CD4-positive, alpha-beta T cell treated with Interleukin-21 for 1 hour (primary cell): ENCODE results near the gene RRP36.
"Not testable (repeated sequence)": the region's sequence is repeated elsewhere in the genome, so short reads cannot be mapped to it uniquely, and the experiment has no call there.

Source experiments
- DNase-seq: peaks from one replicate; pipeline ENCODE4 v3.0.0-alpha.2; 2020

The RRP36 gene, protein sequence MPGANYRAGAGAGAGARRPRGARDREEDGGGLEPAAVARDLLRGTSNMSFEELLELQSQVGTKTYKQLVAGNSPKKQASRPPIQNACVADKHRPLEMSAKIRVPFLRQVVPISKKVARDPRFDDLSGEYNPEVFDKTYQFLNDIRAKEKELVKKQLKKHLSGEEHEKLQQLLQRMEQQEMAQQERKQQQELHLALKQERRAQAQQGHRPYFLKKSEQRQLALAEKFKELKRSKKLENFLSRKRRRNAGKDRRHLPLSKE

DNA sequence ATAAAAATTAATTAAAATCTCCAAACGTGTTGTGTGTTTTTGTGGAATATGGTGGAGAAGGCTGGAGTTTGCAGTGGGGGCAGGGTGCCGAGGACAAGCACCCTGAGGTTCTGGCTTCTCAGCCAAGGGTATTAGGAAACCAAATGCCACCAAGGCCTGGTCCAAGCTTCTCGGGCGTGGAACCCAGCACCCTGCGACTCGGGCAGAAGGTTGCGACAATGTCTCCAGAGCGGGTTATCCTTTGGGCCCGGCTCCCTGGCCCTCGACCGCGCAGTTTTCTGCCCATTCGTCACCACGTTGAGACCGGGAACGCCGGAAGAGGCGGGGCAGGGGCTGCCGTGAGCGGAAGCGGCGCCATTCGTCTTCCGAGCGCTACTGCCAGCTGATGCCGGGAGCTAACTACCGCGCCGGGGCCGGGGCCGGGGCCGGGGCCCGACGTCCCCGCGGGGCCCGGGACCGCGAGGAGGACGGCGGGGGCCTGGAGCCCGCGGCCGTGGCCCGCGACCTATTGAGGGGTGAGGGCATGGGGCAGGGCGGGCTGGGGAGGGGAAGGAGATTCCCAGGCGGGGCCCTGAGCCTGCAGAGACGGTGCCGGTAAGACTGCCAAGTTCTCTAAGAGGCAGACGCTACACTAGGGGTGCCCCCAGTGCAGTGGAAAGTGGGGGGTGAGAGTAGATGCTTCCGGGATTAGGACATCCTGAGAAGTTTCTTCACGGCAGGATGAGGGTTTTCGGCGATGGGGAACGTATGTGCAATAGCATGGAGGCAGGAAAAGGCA lies at the start of gene RRP36:
TSS of gene RRP36 (plus strand) at position 354 of the 778 bp plus-strand sequence. CDS start at position 386, 32 bp downstream.
- peak; percentile 70 for DNase-seq

DNA sequence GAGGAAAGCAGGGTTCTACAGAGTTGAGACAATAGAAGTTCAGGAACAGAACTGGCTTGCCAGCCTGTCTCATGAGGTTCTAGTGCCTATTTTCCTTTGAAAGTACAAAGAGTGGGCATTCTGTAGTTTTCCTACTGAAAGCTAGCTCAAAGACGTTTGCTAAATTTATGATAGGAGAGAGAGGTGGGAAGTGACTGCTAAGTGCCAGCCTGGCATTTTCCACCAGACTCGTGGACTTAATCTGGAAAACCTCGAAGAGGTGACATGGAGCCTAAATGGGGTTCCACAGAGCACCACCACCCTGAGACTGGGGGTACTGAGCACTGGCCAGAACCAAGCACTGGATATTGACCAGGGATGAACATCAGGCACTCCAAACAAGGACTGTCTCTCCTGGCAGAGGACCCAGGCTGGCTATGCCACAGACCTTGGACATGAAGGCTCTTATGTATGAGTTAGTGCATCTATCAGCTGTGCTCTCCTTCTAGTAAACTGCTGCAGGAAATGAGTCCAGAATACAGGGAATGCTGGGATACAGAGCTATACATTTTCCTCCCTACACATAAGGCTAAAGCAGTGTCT lies 49.6 kb upstream of the RRP36 start:
- DNase-seq: no peak

DNA sequence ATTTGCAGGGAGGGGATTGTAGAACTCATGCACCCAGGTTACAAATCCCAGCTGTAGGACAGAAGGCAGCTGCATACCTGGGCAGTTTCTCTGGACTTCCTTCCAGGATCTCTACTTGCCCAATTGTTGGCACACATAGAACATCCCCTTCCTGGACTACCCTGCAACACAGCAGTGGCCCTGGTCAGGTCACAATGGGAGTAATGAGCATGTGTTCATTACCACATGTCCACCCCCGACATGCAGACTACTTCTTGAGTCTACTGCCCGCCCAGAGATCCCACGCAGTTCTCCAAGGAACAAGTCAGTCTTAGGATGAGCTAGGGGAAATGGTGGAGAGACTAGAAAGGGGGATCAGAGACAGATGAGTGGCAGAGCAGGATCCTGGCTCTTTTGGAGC lies 47.5 kb upstream of the RRP36 start:
- no peak for DNase-seq

DNA sequence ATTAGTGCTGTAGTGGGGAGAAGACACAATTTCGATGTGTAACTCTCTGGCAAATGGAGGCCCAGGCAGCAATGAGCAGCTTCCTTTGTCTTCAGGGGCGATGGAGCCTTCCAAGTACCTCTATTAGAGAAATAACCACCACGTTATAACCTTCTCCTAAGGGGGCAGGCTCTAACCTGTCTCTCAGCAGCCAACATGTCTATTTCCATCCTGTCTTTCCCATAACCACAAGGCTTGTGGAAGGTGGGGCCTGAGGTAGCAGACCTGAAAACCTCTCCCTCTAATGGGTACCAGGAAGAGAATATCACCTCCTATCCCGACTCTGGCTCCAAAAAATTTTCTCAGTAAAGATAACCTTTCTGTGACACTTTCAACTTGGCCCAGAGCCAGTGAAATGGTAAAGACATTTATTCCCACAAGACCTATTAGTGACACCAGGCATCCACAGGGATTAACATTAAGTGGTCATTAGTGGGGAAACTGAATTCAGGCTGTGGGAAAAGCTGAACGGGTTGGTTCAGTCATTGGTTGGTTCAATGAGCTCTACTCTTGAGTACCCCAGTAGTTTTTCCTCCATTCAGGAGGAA lies 46.4 kb upstream of the RRP36 start:
- no peak for DNase-seq

DNA sequence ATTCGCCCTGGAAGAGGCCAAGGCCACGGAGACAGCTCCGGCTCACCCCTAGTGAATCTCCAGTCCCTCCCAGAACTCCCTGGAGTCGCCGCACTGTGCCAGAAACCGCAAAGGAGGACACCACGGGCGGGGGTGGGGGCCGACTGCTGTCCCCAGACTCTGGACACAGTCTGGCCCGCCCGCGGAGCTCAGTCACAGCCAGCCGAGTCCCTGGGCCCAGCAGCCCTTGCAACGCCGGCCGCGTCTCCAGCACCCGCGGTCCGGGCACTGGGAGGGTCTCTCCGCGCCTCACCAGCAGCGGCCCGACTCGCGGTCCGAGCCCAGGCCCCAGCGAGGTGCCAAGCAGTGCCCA lies 43.0 kb upstream of the RRP36 start:
- DNase-seq: peak; percentile 10

DNA sequence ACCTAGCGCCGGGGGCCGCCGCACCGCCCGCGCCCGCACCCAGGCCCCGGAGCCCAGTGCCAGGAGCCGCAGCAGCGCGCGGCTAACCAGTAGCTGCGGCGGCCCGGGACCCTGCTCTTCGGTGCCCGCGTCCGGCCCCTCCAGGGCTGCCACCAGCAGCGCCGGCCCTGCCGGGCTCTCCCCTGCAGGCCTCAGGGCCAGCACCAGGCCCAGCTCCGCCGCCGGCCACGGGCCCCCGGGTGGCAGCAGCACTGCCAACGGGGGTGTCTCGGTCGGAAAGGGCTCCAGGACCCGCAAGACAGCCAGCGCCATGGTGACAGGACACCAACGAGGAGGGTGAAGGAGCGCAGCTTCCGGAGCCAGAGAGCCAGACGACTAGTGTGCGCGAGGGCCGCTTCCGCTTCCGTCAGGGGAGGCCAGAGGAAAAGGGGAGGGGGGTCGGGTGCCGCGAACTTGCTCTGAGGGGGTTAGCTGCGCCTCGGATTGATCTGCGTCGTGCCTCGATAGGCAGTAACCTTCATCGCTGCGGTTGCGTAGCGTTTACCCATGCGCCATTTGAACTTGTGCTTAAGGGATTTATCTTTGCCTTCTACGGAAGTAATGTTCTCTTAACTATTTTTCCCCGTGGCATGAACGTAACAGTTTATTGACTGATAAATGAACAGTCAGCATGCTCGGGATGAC lies 42.4 kb upstream of the RRP36 start, which contains the start of gene PEX6:
TSS of gene PEX6 (minus strand) at position 343 of the 684 bp plus-strand sequence. CDS start at position 312, 31 bp downstream.
- DNase-seq: peak; percentile 94

DNA sequence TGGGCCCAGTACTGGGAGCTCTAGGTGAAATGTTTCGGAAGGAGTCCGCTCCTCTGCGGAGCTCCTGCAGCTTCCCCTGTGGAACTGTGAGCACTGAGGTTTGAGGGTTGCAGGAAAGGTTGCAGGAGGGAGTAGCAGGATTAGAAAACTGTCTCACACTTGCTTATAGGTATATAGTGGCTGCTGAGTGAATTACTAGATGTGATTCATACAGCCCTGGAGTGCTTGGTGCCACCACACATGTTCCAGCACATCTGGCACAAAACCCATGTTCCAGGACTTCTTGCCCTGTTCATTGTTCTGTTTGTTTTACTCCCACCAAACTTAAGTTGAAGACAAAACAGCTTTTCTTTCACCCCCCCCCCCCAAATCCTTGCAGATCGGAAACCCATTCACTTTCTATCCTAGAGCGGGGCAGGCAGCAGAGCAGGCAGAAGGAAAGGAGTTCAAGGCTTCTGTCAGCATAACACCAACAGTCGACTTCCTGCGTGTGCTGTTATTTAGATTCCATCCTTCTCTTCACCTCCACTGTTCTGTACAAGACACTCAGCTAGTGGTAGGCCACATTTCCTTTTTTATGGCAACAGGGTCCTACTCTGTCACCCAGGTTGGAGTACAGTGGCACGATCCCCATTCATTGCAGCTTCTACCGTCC lies 41.8 kb upstream of the RRP36 start:
- DNase-seq: peak; percentile 8

DNA sequence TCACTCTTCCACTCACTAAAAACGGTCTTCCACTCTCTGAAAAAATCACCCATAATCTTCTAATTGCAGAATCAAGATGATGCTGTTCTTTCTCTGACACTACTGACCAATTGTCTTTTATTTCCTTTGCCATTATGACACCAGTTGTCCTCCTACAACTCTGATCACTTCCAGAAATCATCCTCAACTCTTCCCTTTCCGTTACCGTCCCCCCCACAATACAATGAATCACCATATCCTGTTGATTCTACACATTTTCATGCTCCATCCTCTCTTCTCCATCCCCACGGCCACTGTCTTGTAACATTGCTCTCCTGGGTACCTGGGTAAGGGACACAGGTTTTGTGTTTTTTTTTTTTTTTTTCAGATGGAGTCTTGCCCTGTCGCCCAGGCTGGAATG lies 39.6 kb upstream of the RRP36 start:
- no peak for DNase-seq

DNA sequence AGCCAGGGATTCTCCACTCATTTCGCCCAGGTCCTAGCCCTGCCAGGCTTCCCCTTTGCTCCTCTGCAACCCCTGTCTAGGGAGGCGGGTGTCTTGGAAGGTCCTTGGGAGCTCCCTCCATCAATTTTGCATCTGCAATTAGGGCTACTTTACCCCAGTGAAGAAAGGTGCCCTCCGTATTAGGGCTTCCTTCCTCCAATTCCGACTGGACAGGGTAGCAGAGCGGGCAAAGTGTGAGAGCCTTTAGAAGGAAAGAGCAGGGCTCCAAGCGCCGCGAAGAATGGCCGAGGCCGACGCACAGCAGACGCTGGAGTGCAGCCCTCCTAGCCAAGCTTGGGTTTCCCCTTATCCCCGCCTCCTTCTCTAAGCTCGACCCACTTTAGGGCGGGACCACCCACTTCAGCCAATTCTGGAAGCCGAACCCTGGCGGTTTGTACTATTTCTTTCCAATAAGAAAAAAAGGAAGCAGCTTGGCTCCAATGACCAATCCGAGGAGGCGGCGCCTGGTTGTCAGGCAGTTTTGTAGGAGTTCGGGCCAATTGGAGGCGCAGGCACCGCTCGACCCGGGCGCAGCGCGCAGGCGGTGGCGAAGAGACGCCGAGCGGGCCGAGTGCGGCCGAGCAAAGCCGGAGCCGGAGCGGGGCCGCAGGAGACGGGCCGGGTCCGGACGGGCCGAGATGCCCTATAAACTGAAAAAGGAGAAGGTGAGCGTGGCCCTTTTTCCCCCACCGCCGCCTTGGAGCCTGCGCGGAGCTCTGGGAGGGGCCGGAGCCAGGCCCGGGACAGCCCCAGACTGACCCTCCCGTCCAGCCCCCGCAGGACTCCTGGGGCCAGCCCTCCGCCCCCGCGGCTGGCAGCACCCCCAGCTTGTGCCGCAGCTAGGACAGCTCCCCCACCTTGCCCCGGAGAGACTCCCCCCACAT lies 37.2 kb upstream of the RRP36 start, which contains the start of gene PPP2R5D:
TSS of gene PPP2R5D (plus strand) at position 570 of the 923 bp plus-strand sequence. CDS start at position 678, 108 bp downstream.
- DNase-seq: peak; percentile 99

DNA sequence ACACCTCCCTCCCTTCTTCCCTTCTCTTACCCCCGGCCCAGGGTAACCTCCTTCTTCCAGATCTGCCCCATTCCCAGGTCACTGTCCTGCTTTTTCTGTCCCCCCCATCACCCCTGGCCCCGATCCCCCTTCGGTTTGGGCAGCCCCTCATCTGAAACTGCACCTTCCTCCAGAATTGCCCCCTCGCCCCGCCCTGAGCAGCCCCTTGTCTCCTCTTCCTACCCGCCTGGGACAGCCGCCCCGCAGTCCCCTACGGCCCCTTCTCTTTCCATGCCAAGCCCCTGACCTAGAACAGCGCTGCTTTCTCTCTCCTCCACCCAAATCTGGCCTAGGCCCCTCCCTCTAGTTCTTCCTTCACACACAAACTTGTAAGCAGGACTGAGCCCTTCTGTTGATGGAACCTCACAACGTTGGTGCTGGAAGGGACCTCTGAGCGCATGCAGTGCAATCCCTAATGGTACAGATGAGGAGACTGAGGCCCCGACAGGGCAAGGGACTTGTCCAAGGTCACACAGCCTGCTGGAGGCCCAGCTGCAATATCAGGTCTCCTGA lies 36.4 kb upstream of the RRP36 start:
- peak; percentile 19 for DNase-seq

DNA sequence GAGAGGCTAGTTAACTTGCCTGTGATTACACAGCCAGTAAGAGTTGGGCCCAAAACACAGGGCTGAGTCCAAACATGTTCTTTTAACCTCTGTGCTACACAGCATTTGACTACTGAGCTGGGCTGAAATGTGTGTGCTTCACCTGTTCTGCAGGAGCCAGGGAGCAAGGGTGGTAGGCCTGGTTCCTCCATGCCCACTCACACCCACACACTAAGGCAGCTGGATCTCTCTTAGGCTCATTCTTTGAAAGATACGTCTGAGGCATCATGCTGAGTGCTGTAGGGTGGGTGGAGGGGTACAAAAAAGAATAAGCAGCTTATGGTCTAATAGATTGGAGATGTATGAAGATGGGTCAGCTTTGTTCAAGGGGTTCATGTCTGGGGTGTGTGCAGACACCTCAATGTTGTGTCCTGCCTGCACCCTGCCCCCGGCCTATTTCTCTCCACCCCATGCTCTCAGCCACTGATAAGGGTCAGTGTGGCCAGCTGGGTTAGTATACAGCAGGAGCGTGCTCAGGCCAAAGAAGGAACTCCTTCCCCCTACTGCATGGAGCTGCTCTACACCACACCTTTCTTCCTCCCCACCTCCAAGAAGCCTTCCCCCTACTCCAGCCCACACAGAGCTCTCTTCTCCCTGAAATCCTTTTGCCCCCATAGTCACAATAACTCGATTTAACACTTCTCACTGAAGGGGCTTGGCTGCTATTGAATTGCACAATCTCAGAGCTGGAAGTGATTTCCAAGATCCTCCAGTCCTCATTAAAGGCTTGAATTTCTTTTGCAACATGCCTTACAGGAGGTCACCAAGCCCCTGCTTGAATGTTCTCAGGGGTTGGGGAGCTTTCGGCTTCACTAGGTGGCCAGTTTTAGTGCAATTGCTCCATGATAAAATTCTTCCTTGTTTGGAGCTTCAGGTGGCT lies 33.6 kb upstream of the RRP36 start:
- no peak for DNase-seq

DNA sequence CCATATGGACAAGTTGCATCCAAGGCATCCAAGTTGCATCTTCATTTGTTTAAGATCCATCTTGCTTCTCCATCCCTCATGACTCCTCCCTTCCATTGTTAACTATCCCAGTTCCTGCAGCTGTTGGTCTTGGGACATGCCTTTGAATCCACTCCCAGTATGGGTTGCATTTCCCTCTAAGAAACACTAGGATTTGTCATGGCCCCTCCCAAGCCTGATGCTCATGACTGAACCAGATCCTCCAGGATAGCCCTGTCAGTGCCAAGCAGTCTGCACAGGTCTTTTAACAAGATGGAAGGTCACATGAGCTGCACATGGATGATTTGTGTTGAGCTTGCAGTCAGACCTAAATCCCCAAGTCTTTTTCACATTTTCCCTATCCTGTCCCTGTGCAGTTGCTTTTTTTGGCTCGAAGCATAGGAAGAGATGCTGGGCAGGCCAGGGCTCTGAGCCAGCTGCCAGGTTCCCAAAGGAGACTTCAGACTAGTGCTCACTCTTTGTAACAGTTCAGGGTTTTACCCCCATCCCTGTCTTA lies 32.9 kb upstream of the RRP36 start:
- no peak for DNase-seq

DNA sequence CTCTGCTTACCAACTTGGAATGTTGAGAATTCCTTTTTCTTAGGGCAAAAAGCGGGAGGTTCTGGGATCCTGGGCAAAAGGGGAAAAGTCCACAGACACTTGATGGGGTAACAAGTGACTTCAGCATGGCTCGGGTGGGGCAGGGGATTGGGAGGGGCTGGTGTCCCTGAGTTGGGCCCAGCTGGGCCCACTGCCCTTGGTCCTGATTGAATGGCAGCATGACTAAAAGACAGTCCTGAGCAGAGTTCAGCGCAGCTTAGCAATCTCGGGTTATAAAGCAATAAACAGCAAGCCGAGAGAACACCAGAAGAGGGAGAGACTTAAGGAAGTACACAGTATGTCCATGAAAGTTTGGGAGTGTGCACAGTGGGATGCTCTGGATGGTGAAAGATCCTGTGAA lies 31.5 kb upstream of the RRP36 start:
- DNase-seq: no peak

DNA sequence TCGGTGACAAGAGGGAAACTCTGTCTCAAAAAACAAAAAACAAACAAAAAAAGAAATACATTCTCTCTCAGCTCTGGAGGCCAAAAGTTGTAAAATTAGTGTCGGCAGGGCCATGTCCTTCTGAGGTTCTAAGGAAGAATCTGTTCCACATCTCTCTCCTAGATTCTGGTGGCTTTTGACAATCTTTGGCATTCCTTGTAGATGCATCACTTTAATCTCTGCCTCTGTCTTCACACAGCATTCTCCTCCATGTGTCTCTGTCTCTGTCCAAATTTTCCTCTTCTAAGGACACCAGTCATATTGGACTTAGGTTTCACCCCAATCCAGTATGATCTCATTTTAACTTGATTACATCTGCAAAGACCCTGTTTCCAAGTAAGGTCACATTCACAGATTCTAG lies 28.0 kb upstream of the RRP36 start:
- DNase-seq: no peak

DNA sequence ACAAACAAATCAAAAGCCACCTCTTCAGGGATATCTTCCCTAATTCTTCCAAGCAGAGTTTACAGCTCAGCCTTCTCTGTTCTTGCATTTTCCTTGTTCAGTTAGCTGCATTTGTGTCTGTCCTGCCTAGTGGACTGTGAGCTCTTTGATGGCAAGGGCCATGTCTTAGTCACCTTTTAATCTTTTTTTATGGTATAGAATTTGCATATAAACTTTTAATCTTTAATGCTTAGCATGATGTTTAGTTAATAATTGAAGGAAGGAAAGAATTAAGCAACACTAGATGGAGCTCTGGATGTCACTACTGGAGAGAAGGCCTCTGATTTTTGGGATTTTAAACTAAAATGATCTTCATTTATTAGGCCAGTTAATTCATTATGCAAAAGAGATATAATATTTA lies 24.9 kb upstream of the RRP36 start:
- no peak for DNase-seq

DNA sequence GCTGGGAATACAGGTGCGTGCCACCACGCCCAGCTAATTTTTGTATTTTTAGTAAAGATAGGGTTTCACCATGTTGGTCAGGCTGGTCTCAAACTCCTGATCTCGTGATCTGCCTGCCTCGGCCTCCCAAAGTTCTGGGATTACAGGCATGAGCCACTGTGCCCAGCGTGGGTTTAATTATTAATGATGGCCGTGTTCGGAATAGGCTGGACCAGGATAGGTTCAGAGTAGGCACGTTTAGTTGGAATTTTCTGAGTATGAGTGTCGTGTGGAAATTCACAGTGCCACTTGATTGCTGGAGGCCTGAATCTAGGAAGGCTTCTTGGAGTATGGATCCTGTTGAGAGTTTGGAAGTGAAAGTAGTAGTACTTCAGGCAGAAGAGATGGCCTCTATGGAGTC lies 23.2 kb upstream of the RRP36 start:
- not testable (repeated sequence) for DNase-seq

DNA sequence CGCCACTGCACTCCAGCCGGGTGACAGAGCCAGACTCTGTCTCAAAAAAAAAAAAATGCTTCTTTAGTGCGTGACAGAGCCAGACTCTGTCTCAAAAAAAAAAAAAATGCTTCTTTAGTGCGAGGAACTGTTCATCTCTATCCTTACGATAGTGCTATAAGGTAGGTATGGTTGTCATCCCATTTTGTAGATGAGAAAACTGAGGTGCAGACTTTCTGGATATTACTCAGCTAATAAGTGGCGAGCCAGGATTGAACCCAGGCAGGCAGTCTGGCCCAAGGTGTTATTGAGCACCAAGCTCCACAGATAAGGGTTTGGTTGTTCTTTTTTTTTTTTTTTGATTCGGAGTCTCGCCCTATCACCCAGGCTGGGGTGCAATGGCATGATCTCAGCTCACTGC lies 19.6 kb upstream of the RRP36 start:
- no peak for DNase-seq

DNA sequence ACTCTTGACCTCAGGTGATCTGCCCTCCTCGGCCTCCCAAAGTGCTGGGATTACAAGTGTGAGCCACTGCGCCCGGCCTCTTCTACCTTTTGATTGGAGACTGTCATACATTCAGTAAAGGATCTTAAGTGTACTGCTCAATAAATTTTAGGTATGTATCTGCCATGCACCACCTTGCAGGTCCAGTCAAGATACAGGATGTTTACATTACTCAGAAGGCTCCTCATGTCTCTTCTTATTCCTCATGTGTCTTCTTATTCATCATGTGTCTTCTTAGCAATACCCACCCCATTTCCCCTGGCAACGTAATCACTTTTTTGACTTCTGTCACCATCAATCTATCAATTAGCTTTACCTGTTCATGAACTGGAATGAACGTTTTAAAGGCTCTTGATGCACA lies 15.6 kb upstream of the RRP36 start:
- no peak for DNase-seq

DNA sequence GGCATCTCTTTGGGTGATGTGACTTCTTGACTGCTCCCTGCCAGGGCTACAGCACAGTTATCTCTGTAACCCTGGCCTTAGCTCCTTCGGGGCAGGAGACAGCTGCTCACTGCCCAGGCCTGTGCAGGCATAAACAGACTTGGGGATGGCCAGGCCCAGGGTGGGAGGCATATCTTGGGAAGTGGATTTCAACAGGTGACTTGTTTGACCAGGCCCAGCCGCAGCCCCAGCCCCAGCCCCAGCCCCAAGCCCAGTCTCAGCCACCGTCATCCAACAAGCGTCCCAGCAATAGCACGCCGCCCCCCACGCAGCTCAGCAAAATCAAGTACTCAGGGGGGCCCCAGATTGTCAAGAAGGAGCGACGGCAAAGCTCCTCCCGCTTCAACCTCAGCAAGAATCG lies 15.2 kb upstream of the RRP36 start:
- no peak for DNase-seq

DNA sequence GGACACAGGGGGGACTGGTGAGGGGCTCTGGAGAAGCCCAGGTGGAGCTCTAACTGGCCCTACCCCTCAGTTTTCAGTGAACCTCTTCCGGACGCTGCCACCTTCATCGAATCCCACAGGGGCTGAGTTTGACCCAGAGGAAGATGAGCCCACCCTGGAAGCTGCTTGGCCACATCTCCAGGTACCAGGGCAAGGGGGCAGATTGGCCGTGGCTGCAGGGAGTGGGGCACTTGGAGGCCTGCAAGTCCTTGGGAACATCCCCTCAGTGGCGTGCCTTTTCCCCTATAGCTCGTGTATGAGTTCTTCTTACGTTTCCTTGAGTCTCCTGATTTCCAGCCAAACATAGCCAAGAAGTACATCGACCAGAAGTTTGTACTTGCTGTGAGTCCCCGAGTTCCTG lies 14.3 kb upstream of the RRP36 start:
- no peak for DNase-seq
